Astrocyte of the cerebellum (primary cell): ENCODE data around the gene MUTYH.

Experiments used
- DNase-seq: peaks from one replicate; pipeline ENCODE4 v3.0.0-alpha.2; 2011; ENCODE audit warnings: low read depth
- H3K4me3 ChIP-seq: 2 replicates; pipeline ENCODE4 v1.5.1; 2011; ENCODE audit warnings: mild to moderate bottlenecking, low read depth, low read length, moderate library complexity
- CTCF ChIP-seq: IDR thresholded peaks from 2 replicates; pipeline ENCODE4 v1.5.1; 2012; ENCODE audit warnings: low read length, low read depth, moderate library complexity, mild to moderate bottlenecking; ENCODE audit errors: missing control alignments
- in situ Hi-C: cut with HindIII; loops from 2 replicates; pipeline ENCODE4 v1.10.0; 2017; ENCODE audit warnings: low sequenced_read_pairs

MUTYH gene

GRCh38 chr1:45345014-45345413 lies 4.8 kb upstream of the MUTYH start:
- no peak overlapping the region for H3K4me3 ChIP-seq
- in situ Hi-C loops: no loop called here
- no peak for DNase-seq
- TF ChIP-seq CTCF: no peak

GRCh38 chr1:45344499-45344898 lies 4.3 kb upstream of the MUTYH start:
- no peak for TF ChIP-seq CTCF
- DNase-seq: no peak
- in situ Hi-C loops: no loop called here
- no peak overlapping the region for H3K4me3 ChIP-seq

GRCh38 chr1:45340816-45341466 lies 701 bp upstream of the MUTYH start:
- no peak for TF ChIP-seq CTCF
- no peak for DNase-seq
- in situ Hi-C loops: no loop called here
- H3K4me3 ChIP-seq: peak overlapping the region; percentile 58

GRCh38 chr1:45337630-45338325 lies 2.5 kb downstream of the MUTYH start:
- TF ChIP-seq CTCF: no peak
- no peak overlapping the region for H3K4me3 ChIP-seq
- in situ Hi-C loops: no loop called here
- no peak for DNase-seq

GRCh38 chr1:45335855-45336324 lies 4.3 kb downstream of the MUTYH start:
- DNase-seq: no peak
- in situ Hi-C loops: no loop called here
- no peak for TF ChIP-seq CTCF
- H3K4me3 ChIP-seq: no peak overlapping the region

GRCh38 chr1:45334308-45335245 lies 5.7 kb downstream of the MUTYH start:
- peak; percentile 18 for TF ChIP-seq CTCF
- in situ Hi-C loops: no loop called here
- DNase-seq: no peak
- no peak overlapping the region for H3K4me3 ChIP-seq
